CD4-positive, alpha-beta T cell treated with Interleukin-1 beta for 1 hour (primary cell): Measurements from ENCODE around the gene PEX11G.

Experiments
- DNase-seq, 2 donors: peaks; one replicate each; pipeline ENCODE4 v3.0.0-alpha.2; 2020 to 2022

Gene PEX11G

GRCh38 chr19:7488736-7489353 lies at the start of gene PEX11G:
PEX11G (minus strand) TSS chr19:7489035; CDS start chr19:7489010, 25 bp downstream.
- peak; percentile 90 to 91 for DNase-seq

DNA sequence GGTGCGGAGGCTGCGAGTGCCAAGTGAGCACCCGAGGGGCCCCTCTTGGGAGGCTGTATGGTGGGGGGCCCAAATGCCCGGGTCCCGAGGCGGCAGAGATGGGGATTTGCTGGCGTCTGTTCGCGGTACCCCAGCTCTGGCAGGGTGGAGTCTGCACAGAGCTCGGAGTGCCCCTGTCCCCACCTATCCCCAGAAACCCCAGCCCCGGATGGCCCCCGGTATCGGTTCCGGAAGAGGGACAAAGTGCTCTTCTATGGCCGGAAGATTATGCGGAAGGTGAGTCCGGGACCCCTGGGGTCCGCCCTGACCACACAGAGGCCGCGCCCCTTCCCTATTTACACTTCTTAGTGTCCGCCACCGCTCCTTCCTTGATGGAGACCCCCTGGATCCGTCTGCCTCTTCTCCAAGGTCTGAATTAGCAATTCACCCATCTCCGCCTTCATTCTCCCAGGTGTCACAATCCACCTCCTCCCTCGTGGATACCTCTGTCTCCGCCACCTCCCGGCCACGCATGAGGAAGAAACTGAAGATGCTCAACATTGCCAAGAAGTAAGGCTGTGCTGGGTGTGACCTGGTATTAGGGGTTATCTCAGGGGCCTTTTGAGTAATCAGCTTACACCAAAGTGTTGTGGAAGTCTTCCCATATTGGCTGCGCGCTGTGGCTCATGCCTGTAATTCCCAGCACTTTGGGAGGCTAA lies 47.3 kb upstream of the PEX11G start:
- no peak for DNase-seq

DNA sequence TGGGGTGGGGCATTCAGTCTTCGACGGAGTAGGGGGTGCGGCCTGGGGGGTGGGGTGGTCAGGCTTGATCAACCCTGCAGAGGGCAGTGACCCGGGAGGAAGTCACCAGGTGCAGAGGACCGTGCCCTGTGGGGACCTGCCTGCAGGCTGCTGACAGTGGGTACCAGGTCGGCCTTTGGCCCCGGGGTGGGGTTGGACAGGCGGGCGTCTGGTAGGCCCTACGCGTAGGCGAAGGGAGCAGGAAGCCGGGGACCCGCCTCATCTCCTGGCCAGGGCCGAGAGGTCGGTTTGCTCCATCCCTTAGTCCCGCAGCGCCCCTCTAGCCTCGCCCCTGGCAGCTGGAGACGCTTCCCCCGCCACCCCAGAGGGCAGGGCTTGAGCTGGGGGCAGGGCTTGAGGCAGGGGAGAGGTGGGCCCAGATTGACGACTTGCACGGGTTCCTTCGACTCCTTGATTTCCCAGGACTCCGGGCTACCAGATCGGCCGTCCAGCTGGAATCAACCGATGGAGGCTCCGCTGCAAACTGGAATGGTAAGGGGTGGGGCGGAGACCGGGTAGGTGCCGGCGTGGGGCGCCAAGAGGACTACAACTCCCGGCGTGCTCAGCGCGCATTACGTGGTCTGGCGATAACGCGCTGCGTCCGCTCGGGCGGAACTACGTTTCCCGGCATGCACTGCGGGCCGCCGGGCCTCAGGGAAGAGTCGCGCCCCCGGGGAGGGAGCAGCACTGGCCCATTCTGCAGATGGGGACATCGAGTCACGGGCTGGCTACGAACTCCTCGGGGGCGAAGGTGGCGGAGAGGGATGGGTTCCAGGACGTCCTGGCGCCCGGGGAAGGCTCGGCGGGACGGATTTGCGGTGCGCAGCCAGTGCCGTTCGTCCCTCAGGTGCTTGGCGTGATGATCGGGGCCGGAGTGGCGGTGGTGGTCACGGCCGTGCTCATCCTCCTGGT lies 46.5 kb upstream of the PEX11G start, which contains the start of gene PNPLA6:
Gene PNPLA6 (plus strand): TSS at position 671 of the 951 bp plus-strand sequence. CDS start 72 bp downstream, at position 743.
- peak; percentile 89 to 90 for DNase-seq

DNA sequence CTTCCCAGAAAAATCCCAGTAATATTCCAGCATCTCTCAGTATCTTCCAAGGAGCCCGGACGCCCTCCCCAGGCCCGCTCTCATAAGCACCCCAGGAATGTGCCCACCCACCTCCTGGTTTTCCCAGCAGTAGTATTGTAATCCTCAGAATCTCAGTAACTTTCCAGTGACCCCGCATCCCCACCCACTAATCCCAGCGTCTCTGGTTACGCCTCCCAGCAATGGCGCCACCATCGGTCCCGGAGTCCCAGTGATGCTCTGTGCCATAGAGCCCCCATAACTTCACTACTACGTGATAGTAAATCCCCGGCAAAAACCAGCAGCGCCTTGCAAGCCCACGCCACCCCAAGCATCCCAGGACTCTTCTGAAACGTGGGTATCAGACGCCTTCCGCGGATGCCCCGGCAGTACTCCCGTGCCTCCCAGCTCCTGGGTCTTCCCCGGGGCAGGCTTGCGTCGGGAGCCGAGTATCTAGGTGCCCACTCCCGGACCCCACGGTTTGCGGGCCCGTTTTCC lies 45.8 kb upstream of the PEX11G start:
- peak in 1 of 2 donors; percentile 22 for DNase-seq

GRCh38 chr19:7533925-7534480 lies 45.2 kb upstream of the PEX11G start:
- DNase-seq, result peak; percentile 83 to 86

GRCh38 chr19:7533281-7533885 lies 44.5 kb upstream of the PEX11G start:
- DNase-seq, result no peak

GRCh38 chr19:7529610-7530490 lies 41.0 kb upstream of the PEX11G start:
- DNase-seq, result no peak

GRCh38 chr19:7529246-7529600 lies 40.4 kb upstream of the PEX11G start:
- no peak for DNase-seq

- DNase-seq, result no peak
These were observed 39.8 kb upstream of the PEX11G start for GRCh38 chr19:7528522-7529245.

- DNase-seq, result no peak
These were observed 39.3 kb upstream of the PEX11G start for GRCh38 chr19:7528192-7528519.

DNA sequence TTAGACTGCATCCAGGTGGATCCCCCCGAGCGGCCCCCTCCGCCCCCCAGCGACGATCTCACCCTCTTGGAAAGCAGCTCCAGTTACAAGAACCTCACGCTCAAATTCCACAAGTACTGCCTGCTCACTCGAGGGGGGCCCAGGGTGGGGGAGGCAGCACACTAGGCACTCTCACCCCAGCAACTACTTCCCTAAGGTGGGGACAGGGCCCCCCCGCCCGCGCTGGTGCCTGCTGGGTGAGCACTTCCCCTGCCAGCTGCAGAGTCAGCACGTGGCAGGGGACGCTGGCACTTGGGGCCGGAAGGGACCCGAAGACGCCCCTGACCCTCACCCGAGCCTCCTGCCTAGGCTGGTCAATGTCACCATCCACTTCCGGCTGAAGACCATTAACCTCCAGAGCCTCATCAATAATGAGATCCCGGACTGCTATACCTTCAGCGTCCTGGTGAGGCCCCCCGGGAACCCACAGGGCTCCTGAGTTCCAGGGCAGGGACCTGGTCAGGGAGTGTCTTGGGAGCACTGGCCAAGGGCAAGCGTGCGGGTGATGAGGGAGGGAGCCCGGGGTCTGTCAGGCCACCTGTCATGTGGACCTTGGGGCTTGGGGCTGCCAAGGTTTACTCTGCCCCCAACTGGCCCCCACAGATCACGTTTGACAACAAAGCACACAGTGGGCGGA lies 38.8 kb upstream of the PEX11G start:
- DNase-seq, result peak in 1 of 2 donors; percentile 42

- no peak for DNase-seq
These were observed 37.5 kb upstream of the PEX11G start for GRCh38 chr19:7526059-7526929.

GRCh38 chr19:7524992-7525739 lies 36.3 kb upstream of the PEX11G start:
- no peak for DNase-seq

DNA sequence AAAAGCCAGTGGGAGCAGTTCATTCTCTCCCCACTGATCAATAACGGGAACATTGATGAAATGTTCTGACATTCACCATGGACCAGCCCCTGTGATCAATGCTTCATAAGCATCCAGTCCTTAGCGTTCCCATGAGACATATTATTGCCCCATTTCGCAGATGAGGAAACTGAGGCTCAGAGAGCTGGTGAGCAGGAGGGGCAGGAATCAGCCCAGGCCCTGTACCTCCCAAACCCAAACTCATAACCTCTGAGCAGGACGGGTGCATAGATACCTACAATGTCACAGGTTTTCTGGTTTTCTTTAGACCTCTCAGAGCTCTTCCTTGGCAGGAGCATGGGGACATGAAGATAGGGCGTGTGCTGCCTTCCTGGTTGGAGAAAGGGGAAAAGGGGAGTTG lies 35.7 kb upstream of the PEX11G start:
- no peak for DNase-seq

DNA sequence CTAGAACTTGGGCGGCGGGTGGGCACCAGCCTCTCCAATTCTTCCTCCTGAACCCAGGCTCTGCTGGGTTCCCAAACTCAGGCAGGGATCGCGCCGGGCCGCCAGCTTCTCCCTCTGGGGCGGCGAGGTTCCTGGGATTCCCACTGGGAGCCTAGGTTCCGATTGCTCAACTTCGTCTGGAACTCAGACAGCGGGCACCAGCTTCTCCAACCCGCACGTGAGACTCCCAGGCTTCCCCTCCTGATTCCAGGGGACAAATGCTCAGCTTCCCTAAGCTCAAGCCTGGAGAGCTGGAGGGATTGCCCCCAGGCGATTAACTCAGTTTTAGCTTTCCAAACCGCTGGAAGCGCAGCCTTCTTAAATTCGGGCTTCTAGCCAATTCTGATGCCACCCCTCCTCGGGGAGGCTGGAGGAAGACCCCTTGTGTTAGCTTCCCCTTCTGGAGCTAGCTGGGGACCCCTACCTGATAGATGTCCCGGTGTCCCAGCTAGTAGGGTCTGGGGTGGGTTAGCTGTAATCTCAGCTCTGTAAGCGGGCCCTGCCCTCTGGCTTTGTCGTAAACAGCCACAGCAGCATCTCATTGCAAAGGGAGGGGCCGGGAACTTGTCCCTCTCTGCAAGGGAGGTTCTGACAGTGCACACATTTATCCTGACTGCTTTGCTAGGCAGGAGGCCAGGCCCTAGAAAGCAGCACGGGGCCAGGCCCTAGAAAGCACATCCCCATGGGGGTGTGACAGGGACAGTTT lies 34.3 kb upstream of the PEX11G start:
- DNase-seq, result no peak

DNA sequence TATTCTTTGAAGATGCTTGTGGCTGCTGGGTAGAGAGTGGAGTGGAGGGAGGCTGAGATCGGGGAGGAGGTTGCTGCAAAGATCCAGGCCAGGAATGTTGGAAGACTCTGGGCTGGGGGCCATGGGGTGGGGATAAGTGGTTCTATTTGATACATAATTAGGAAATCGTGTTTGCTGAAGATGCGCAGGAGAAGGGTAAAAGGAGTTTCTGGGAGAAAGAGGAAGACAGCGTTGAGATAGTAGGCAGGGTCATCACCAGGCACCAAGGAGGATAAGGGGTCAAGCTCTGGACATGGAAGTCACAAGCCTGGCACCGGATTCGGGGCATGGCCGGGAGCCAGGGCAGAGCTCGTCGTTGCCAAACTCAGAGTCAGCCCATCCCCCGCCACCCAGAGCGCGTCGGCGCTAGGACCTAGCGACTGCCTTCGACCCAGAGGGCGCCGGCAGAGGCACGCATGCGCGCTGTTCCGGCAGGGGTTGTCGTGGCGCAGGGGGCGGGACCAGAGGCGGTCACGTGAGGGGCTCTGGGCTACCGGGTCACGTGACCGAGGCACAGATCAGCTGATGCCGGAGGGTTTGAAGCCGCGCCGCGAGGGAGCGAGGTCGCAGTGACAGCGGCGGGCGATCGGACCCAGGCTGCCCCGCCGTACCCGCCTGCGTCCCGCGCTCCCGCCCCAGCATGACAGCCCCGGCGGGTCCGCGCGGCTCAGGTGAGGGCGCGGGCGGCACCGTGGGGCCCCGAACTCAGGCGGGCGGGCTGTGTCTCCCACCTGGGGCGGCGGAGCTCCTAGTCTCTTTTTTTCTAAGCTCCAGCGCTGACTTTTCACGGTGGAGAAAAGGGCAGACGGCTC lies 33.5 kb upstream of the PEX11G start, which contains the start of gene MCOLN1:
Gene MCOLN1 (plus strand): TSS at position 553 of the 851 bp plus-strand sequence. CDS start 127 bp downstream, at position 680.
- peak; percentile 99 for DNase-seq
